ENCODE data around the gene HEG1.
"Not testable (repeated sequence)": the region's sequence is repeated elsewhere in the genome, so short reads cannot be mapped to it uniquely, and the experiment has no call there.

HEG1 gene

DNA sequence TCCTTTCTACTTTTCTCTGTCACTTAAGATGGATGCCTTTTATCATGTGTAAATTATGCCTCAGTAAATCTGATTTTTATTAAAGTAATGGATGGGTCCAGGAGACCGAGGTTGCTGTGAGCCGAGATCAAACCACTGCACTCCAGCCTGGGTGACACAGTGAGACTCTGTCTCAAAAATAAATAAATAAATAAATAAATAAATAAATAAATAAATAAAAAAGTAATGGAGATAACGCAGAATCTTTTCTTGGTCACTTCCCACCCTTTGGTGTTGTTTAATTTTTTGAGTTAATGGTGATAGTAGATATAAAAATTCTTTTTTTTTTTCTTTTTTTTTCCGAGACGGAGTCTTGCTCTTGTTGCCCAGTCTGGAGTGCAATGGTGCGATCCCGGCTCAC is 77.2 kb downstream of the HEG1 start:
- no peak for DNase-seq

DNA sequence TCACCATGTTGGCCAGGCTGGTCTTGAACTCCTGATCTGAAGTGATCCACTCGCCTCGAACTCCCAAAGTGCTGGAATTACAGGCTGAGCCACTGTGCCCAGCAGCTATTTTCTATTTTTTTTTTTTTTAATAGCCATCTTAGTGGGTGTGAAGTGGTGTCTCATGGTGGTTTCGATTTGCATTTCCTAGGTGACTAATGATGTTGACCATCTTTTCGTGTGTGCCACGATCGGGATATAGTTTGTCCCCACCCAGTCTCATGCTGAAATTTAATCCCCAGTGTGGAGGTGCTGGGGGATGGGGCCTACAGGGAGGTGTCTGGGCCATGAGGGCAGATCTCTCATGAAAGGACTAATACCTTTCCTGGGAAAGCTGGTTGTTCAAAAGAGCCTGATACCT is 79.4 kb downstream of the HEG1 start:
- no peak for DNase-seq

DNA sequence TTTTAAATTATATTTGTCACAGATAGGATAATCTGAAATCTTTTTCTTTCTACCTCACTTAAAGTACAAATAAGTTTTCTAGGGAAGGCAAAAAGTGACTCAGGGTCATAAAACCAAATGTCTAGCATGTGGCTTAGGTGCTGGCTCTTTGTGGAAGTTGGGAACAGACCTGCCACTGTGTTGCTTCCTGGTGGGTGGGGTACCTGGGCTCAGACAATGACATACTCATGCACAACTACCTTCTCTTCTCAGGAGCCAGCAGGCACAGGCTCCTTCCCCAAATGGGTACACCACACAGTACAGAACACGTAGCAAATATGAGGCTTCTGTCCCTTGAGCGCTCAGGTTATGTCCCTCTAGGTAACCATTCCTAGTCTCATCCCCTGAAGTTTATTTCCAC is 81.1 kb downstream of the HEG1 start:
- DNase-seq = no peak

DNA sequence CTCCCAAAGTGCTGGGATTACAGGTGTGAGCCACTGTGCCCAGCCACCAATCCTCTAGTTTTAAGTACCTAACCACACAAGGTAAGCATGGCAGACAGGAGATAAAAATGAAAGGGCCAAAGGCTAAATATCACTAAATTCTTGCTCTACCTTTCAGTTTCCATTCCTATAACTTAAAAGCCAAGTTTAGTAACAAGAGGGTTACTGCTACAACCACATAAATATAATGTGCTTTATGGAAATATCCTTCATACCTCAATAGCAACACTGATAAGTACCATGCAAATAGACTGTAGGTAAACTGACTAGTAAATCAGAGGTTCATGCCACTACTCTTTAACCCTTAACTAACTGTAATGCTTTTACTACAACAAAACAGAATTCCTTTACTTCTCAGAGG is 82.5 kb downstream of the HEG1 start:
- no peak for DNase-seq

DNA sequence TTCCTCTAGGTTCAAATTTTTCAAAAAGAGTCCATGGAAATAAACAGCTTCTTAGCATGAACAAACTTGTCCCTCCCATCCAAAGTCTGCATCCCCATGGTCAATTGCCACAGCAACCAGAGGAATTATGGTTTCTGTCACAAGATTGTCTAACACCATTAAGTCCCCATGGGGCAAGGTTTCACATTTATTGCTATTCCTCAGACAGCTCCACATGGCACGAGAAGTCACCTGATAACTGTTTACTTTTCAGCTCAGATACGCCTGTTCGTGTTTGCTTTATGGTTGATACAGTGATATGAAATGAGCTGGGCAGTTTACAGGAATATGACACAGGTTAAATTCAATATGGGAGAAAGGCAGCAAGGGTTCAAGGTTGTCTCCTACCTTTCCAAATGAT is 83.3 kb downstream of the HEG1 start:
- no peak for DNase-seq

DNA sequence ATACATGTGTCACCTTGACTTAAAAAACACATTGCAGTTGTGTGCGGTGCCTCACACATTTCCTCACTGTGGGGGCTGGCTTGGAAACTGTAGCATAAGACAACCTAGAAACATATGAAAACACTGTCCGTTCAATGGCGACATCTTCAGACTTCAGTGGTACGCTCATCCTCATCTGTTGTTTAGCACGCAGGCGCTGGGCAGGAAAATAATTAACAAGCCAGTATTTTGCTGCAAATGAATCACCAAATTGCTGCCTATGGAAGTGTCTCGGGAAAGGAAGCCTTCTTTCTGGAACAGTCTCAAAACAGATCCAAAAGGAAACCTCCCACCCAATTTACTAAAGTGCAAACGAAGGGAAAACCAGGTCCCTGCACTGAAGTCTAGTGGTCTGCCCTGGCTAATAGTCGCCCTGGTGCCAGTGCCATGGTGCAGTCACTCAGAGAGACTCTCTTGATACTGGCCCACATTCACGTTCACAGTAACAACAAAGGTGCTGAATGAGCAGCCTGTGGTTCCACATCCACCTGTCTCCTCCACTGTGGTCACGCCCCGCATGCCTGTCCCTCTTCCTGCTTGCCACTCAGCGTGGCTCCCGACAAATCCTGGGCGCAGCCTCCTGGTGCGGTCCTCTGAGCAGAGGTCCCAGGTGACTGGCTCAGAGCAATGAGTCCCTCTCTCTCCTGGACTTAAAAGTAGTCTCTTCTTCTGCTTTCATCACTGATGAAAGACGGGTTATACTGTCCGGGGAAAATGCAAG is 85.7 kb downstream of the HEG1 start:
- no peak for DNase-seq

DNA sequence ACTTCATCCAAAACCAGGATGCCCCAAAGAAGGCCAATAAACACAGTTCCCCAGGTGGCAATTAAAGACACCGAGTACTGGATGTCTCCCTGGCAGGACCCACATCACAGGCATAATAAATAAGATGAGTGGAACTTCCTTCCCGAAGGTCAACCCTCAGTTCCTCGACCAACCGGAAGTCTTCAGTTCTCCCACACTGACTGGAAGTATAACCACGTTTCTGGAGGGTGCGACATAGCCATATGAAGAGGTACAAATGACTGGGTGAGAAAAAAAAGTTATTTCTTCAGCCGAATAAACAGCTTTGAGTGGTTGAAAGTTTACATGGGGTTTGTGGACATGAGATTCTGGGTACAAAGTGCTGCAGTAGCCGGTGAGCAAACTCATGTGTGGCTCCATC is 86.6 kb downstream of the HEG1 start:
- DNase-seq = no peak

DNA sequence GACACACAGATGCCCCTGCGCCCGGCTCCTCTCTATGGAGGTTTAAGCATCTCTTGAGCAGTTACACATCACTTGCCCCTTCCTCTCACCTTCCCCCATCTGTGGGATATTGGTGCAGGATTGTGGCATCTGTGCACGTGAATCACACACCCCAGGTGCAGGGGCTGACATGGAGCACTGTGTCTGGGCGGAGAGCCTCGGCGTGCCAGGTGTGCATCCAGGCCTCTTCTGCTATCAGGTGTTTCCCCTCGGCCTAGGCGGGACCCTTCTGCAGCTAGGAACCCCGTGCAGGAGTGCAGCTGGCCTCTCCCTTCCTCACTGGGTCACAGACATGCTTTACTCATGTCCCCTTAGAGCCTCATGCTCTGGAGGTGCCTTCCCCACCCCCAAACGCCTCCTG is 87.8 kb downstream of the HEG1 start:
- DNase-seq = no peak

DNA sequence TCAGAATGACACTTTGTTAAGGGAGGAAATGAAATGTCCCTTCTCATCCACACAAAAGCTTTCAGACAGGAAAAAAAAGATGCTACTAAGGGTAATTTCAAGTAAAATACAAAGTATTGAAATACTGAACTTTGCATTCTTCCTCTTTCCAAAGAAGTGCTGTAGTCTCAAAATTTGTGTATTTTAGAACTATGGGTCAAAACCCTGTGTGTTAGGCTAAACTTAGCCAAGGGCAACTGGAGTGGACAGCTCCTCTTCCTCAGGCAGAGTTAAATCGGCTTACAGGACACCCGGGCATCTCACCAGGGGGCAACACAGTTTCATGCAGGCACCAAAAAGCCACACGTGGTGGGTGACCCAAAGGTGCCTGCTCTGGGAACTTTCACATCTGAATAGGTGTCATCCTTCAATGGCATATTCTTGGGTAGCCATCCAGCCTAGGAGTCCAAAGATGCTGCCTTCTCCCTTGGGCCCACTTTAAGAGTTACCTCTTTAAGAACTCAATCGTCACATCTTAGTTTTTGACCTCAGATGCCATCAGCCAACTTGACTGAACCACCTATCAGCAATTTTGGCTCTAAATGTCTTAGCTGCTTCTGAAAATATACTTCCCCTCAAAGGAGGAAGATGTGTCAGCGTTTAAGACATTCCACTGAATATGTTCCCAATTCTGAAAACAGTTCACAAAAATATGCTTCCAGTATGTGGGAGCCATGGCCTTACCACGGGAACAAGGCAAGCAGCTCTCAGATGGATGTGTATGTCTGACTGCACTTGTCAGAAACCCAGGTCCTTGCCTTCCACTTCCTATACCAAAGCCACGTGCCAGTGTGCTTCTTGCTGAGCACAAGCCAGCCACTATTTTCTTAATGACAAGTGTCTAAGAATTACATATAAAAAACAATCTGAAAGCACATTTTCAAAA is 89.0 kb downstream of the HEG1 start:
- DNase-seq = no peak

DNA sequence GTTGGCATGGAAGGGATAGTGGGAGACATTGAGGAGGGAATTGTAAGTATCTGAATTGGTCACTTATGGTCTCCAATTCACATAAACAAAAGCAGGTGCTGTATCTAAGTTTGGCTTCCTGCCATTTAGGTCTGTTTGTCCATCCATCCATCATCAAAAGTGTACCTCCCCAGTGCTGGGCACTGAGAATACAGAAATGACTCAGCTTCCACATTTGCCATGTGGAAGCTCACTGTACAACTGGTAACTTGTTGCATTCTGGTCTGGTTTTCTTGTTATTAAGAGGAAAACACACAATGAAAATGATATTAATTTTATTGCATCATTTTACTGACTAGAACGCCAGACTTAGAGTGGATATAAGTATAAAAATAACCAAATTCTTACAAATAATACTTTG is 90.4 kb downstream of the HEG1 start:
- DNase-seq = no peak

DNA sequence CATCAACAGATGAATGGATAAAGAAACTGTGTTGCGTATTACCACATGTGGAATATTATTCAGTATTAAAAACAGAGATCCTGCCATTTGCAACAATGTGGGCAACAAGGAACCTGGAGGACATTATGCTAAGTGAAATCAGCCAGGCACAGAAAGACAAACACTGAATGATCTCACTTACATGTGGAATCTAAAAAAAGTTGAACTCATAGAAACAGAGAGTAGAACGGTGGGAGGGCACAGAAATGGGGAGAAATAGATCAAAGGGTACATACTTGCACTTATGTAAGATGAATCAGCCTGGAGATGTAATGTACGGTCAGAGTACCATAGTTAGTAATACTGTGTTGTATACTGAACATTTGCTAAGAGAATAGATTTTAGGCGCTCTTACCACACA is 91.4 kb downstream of the HEG1 start:
- DNase-seq = no peak

DNA sequence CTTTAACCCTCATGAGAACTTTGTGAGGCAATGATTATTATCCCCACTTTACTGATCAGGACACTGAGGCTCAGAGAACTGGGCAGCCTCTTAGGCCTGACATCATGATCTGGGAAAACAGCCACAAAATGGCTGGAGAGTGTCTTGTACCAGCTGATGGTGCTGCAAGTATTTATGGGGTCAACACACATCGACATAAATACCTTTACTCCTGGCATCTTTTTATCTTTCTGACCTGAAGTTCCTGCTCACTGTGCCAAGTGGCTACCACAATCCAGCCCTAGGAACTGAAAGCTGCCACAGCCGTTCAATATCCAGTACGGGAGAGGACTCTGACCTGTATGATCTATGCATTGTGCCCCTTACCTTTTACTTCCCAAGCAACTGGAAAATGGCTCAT is 92.0 kb downstream of the HEG1 start:
- DNase-seq = no peak

DNA sequence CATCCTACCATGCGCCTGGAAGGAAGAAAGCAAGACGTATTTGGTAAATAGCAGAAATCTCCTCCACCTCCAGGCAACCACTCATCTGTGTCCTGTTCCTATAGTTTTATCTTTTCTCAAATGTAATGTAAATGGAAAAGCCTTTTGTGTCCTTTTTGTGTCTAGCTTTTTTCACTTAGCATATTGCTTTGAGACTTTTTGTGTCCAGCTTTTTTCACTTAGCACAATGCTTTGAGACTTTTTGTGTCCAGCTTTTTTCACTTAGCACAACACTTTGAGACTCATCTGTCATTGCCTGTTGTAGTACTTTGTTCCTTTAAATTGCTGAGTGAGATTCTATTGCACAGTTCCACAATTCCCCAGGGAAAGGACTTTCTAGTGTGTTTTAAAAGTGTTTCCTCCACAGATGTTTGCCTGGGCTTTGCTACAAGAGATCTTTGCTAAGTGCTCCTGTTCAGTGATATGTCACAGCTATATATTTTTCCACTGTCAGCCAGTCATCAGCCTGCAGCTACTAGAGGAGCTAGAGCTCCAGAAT is 93.3 kb downstream of the HEG1 start:
- no peak for DNase-seq

DNA sequence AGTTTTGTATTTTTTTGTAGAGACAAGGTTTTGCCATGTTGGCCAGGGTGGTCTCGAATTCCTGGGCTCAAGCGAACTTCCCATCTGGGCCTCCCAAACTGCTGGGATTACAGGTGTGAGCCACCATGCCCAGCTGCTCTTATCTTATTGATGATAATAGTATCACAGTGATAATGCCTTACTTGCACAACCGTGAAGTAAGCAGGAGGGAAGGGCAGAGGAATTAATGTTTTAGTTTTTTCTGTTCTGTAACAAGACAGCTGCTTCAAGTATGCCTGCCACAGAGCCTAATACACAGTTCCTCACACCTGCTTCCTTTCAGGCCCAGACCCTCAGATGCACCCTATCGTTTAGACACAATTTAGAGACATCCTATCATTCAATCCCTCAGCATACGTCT is 95.1 kb downstream of the HEG1 start:
- no peak for DNase-seq

DNA sequence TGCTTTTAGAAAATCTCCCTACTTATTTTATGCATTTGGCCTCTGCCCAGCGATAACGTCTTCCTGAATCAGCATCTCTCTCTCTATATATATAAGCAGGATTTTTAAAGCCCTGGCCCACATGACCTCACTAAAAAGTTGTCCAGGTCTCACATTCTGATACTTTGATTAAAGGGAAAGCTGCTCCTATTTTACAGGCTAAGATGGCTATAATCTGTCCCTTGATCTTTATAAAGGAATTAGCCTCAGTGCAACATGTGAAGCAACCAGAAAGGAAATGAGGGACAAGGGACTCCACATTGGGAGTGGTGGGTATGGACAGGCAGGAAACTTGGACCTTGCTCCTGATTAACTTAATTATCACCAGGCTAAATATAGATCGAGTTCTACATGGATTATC is 95.7 kb downstream of the HEG1 start:
- DNase-seq = no peak

DNA sequence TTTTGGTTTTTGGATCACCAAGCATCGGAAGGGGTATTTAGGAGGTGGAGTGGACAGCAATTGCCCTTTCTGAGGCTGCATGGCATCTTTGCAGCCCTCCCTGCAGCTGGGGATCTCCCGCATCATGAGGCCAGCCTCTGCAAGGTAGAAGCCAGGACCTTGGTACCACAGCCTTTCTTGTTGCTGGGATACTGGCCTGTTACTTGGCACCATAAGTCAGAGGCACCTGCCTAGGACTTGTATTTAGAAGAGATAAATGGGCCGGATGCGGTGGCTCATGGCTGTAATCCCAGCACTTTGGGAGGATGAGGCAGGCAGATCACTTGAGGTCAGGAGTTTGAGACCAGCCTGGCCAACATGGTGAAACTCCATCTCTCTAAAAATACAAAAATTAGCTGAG is 97.8 kb downstream of the HEG1 start:
- not testable (repeated sequence) for DNase-seq

DNA sequence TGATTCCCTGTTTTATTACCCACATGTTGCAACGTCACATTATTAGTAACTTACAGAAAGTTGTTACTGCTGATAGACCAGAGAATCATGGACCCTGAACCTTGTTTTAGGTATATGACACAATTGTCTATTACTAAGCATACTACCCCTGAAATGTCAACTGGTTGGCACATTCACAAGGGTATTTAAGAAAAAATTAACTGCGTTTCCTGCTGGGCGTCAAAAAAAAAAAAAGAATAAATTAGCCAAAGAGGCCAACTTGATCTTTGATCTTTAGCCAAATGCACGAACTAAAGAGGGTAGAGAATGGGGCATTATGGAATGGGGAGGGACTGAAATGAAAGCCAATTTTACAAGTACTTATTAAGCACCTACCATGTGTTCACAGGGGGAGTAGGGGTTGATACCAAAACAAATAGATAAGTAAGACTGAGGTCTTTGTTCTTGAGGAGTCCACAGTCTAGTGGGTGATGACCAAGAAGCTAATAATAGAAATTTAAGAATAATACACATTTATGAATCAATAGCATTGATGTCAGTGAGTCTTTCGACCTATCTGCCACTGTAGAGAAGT is 103.4 kb downstream of the HEG1 start:
- DNase-seq = no peak

DNA sequence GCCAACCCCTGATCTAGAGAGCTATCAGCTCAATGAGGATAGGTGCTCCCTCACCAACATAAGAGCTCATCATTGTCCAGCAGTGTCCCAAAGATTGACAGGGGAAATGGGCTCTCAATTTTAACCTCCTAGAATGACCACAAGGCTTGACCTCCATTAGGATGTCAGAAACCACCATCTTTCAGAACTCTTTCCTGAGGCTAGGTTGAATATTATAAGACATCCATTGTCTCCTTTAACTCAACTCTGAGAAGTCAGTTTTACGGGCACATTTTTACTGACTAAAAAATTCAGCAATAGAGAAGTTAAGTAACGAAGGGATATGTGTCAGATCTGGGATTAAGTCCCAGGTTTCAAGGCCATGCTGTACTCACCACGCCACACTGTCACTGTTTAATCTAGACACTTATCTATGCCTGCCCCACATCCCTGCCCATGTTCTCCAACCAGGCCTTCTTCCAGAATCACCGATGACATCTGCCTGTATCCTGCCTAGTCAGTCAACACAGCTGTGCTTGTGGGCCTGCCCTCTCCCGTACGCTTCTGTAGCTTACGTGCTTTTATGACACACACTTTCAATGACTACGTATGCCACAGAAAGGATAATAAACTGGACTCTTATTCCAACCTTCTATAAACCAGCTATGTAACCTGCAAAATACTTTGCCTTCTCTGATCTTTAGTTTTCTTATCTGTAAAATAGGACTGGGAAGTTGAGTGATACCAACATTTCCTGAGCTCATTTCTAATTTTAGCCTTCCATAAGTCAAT is 104.1 kb downstream of the HEG1 start:
- no peak for DNase-seq

DNA sequence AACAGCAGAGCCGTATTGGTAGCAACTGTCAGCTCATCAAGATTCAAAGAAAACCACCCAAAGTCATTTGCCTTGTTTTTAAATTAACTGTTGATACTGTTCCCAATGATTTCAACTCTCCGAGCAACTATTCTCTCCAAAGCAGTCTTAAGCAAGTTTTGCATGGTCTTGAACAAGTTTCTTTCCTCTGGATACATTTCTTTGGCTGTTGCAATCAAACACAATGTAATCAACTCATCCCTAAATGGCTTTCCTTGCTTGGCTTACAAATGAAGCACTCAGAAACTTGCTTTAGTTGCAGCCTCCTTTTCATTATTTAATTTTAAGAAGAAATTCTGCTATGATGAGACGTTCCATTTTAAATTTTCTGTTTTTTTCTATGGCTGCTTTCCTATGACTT is 105.8 kb downstream of the HEG1 start:
- no peak for DNase-seq

DNA sequence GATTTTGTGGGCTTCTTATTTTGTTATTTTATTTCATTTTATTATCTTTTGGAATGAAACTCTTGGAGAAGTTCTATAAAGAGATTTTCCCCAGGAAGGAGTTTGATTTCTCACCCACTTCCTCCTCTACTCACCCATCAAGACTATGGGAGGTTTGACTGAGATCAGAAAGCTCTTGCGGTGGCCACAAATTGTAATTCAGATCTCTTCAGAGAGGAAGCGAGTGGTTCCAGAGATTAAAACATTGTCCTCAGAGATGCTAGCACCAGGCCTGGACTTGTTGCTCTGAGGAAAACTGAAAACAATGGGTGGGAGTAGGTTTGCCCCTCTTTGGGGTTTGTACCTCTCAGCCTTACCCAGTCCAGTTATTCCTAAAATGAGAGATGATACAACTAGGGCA is 113.2 kb downstream of the HEG1 start:
- DNase-seq = no peak

DNA sequence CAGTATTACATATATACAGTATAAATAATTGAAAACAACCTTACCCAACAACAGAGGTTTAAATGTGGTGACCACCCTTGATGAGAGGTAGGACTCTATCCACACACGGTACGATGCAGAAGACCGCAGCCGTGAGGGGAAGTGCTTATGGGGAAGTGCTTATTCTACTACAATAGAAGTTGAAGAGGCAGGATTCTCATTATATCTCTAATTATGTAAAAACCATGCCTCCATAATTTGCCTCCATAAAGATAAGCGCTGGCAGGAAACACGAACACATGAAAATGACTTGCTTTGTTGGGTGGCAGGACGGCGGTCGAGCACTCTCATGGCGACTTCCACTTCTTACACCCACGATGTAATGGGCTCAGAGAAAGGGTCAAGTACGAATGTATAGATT is 114.0 kb downstream of the HEG1 start:
- no peak for DNase-seq

DNA sequence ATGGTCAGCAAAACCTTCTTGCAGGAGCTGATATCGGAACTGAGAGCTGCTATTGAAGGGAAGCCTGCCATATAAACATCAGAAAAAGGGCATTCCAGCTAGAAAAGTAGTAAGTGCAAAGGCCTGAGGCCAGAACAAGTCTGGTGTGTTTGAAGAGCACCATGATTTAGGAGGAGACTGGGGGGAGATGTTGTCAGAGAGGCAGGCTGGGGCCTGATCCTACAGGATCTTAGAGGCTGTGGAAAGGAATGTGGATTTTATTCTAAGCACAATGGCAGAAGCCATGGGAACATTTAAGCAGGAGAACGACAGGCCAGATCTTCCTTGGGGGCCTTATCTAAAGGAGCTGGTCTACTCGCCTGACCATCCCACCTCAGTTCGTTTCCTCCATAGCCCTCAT is 116.1 kb downstream of the HEG1 start:
- DNase-seq = no peak

DNA sequence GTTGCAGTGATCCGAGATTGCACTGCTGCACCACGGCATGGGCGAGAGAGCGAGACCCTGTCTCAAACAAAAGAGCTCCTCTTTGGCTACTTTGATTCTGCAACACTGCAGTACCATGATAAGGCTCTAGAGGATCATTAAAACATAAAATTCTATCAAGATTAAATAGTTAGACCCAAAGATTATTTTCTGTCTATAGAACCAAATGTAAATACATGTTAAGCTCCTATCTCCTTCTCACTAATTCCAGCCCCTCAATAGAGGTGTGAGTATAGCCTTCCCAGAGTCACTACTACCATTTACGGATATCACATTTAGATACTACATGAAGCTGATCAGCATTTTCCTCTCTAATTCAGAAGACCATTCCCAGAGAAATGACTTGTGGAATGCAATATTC is 116.9 kb downstream of the HEG1 start:
- no peak for DNase-seq
